K562 (cell line): ENCODE measurements around the gene ANKS3. TPM values are rescaled to one million over a fixed set of nuclear protein-coding genes. Genes with fewer than 3 reads are reported as not detected.

Source experiments
- ATAC-seq: fragments of 200-7000 bp; cut with Tn5 transposase; 3 replicates; pipeline ENCODE4 v1.9.1; 2020; ENCODE audit warnings: moderate library complexity
- BruUV-seq: library from RNA; stranded (reverse); fragments of 400-500 nt; replicated peaks from 2 replicates; lab custom pipeline; 2021; lab: Mats Ljungman, UMichigan
- CTCF ChIA-PET: fragments of 300-600 bp; formaldehyde crosslinking; extraction: SDS; loops from one replicate; lab custom pipeline; 2021; ENCODE audit warnings: low intra/inter-chr PET ratio; lab: Yijun Ruan, JAX
- POLR2A ChIA-PET: fragments of 300-600, 350-650 bp; sonication (Branson Sonifier 250); formaldehyde crosslinking; extraction: SDS; loops from one replicate; lab custom pipeline; 2021; ENCODE audit warnings: antibody characterized with exemption, inconsistent platforms; lab: Yijun Ruan, JAX
- DNase-seq, 4 experiments: peaks; one replicate each; pipeline versions ENCODE4 v3.0.0 to v3.0.0-alpha.2; 2011 to 2018; ENCODE audit warnings: low spot score in 3 of 4, mixed read lengths in 3 of 4; ENCODE audit errors: extremely low read depth in 1 of 4
- FAIRE-seq: peaks from 2 replicates; lab custom pipeline; 2011; peaks lifted over from hg19 to GRCh38; lab: Jason Lieb, UNC
- H2AFZ ChIP-seq: 2 replicates; pipeline ENCODE4 v1.6.0; 2011; ENCODE audit warnings: low read depth, low read length, control low read depth, inconsistent platforms
- H3K27ac ChIP-seq: fragments of 200-600 bp; 3 replicates; pipeline ENCODE4 v1.8.0; 2011; ENCODE audit warnings: low read depth, mild to moderate bottlenecking, control low read depth, inconsistent platforms, low read length, moderate library complexity, mixed read lengths; ENCODE audit errors: extremely low read depth
- H3K27me3 ChIP-seq, 2 experiments: fragments of 300-600 bp in 1 of 2; 2 replicates in 1 of 2; 3 replicates in 1 of 2; pipeline versions ENCODE4 v1.6.0 to v1.8.0; 2011; ENCODE audit warnings: inconsistent platforms in 2 of 2, low read length in 2 of 2, mild to moderate bottlenecking in 1 of 2, mixed read lengths in 1 of 2, moderate library complexity in 1 of 2; ENCODE audit not compliant: control insufficient read depth in 2 of 2, insufficient read depth in 2 of 2
- H3K36me3 ChIP-seq: fragments of 300-600 bp; 3 replicates; pipeline ENCODE4 v1.8.0; 2011; ENCODE audit warnings: mild to moderate bottlenecking, low read length, inconsistent platforms; ENCODE audit not compliant: control insufficient read depth, insufficient read depth
- H3K4me1 ChIP-seq, 2 experiments: fragments of 200-600 bp in 1 of 2; replicated peaks in 1 of 2; 2 replicates in 1 of 2; 3 replicates in 1 of 2; pipeline versions ENCODE4 v1.5.1 to v1.8.0; 2011; ENCODE audit warnings: inconsistent platforms in 2 of 2, low read length in 2 of 2, mild to moderate bottlenecking in 1 of 2, mixed read lengths in 1 of 2, moderate library complexity in 1 of 2; ENCODE audit not compliant: control insufficient read depth in 2 of 2, insufficient read depth in 2 of 2
- H3K4me2 ChIP-seq: 2 replicates; pipeline ENCODE4 v1.6.1; 2011; ENCODE audit warnings: low read length, control low read depth, inconsistent platforms, mixed read lengths; ENCODE audit not compliant: insufficient read depth
- H3K4me3 ChIP-seq: fragments of 200-600 bp; sonication (generic), shearing (Covaris generic); 2 replicates; pipeline ENCODE4 v1.5.1; 2016; ENCODE audit warnings: control low read depth, inconsistent platforms
- H3K79me2 ChIP-seq: fragments of 200-600 bp; 3 replicates; pipeline ENCODE4 v1.8.0; 2011; ENCODE audit warnings: low read length, inconsistent platforms; ENCODE audit not compliant: control insufficient read depth, insufficient read depth
- H3K9ac ChIP-seq, 2 experiments: 2 replicates each; pipeline versions ENCODE4 v1.6.0 to v1.6.1; 2011; ENCODE audit warnings: low read depth in 2 of 2, low read length in 2 of 2, control low read depth in 1 of 2, inconsistent platforms in 1 of 2, mild to moderate bottlenecking in 1 of 2, mixed read lengths in 1 of 2; ENCODE audit not compliant: insufficient read depth in 1 of 2
- H3K9me1 ChIP-seq: one replicate; pipeline ENCODE4 v1.6.0; 2011; ENCODE audit warnings: inconsistent platforms, mild to moderate bottlenecking, low read length, moderate library complexity; ENCODE audit not compliant: control insufficient read depth, insufficient read depth
- H3K9me3 ChIP-seq: replicated peaks from 2 replicates; pipeline ENCODE4 v1.5.1; 2011; ENCODE audit warnings: low read depth, low read length, inconsistent platforms; ENCODE audit not compliant: control insufficient read depth, insufficient read depth
- H4K20me1 ChIP-seq: replicated peaks from 2 replicates; pipeline ENCODE4 v1.6.1; 2011; ENCODE audit warnings: low read length, inconsistent platforms, mixed read lengths; ENCODE audit not compliant: control insufficient read depth, insufficient read depth
- CBFA2T2 ChIP-seq: fragments of 450-650 bp; conservative IDR thresholded peaks from 2 replicates; pipeline ENCODE4 v1.6.1; 2017; ENCODE audit warnings: mild to moderate bottlenecking
- FOXK2 ChIP-seq, 2 experiments: fragments of 450-650 bp; IDR thresholded peaks in 1 of 2; conservative IDR thresholded peaks in 1 of 2; 2 replicates each; pipeline ENCODE4 v1.6.1; 2016; ENCODE audit warnings: low read depth in 2 of 2, mild to moderate bottlenecking in 1 of 2
- HDAC8 ChIP-seq: fragments of 450-650 bp; IDR thresholded peaks from 2 replicates; pipeline ENCODE4 v1.6.1; 2016; ENCODE audit warnings: mild to moderate bottlenecking, missing genetic modification characterization, moderate library complexity, missing compliant biosample characterization
- L3MBTL2 ChIP-seq: fragments of 450-650 bp; IDR thresholded peaks from 2 replicates; pipeline ENCODE4 v1.6.1; 2016; ENCODE audit warnings: mild to moderate bottlenecking, moderate library complexity
- MAFF ChIP-seq: IDR thresholded peaks from 2 replicates; pipeline ENCODE4 v1.6.1; 2012; ENCODE audit warnings: low read length, improper control_type of control experiment
- NCOA1 ChIP-seq: fragments of 450-650 bp; IDR thresholded peaks from 2 replicates; pipeline ENCODE4 v1.6.1; 2016; ENCODE audit warnings: low read depth
- NFATC3 ChIP-seq: fragments of 450-650 bp; IDR thresholded peaks from 2 replicates; pipeline ENCODE4 v1.6.1; 2017; ENCODE audit warnings: mild to moderate bottlenecking
- RBFOX2 ChIP-seq: fragments of 200-400 bp; formaldehyde crosslinking; IDR thresholded peaks from 2 replicates; pipeline ENCODE4 v1.6.1; 2017; ENCODE audit warnings: low read depth, mild to moderate bottlenecking, low read length, moderate library complexity
- RBM25 ChIP-seq: fragments of 200-400 bp; formaldehyde crosslinking; IDR thresholded peaks from 2 replicates; pipeline ENCODE4 v1.6.1; 2018; ENCODE audit warnings: low read length, low read depth, moderate library complexity; ENCODE audit not compliant: severe bottlenecking
- TAF7 ChIP-seq: fragments of 450-650 bp; IDR thresholded peaks from 2 replicates; pipeline ENCODE4 v1.6.1; 2016; ENCODE audit warnings: missing genetic modification characterization, missing compliant biosample characterization
- TAF9B ChIP-seq: fragments of 450-650 bp; IDR thresholded peaks from 2 replicates; pipeline ENCODE4 v1.6.1; 2018; ENCODE audit warnings: mild to moderate bottlenecking; ENCODE audit not compliant: partially characterized antibody
- ZC3H8 ChIP-seq: fragments of 450-650 bp; IDR thresholded peaks from 2 replicates; pipeline ENCODE4 v1.6.1; 2017
- ZNF311 ChIP-seq: fragments of 250-450 bp; sonication (Bioruptor Pico); IDR thresholded peaks from 2 replicates; pipeline ENCODE4 v1.4.0; 2020; ENCODE audit warnings: mild to moderate bottlenecking, moderate library complexity
- ZNF584 ChIP-seq: fragments of 200-800 bp; sonication (Bioruptor generic); IDR thresholded peaks from 2 replicates; pipeline ENCODE4 v1.6.1; 2016; ENCODE audit warnings: low read depth, mild to moderate bottlenecking, missing genetic modification characterization, missing compliant biosample characterization
- whole genome bisulfite sequencing: fragments of 100-300 bp; shearing (Covaris generic); methylation state at CpG from one replicate; pipeline ENCODE4 v1.1.6; 2016; ENCODE audit warnings: low coverage, mixed read lengths; ENCODE audit not compliant: insufficient coverage; ENCODE audit errors: missing lambda C conversion rate; 5-methylcytosine and 5-hydroxymethylcytosine counted together
- in situ Hi-C: fragments of 300-500 bp; cut with MboI; formaldehyde crosslinking; loops from 4 replicates; pipeline ENCODE4 v1.15.0; 2018; ENCODE audit warnings: inconsistent platforms, mixed read lengths
- intact Hi-C: fragments of 100-400 bp; cut with micrococcal nuclease; formaldehyde crosslinking; loops from 2 replicates; pipeline ENCODE4 v1.14.2; 2022
- polyA plus RNA-seq, 8 experiments: library from polyadenylated mRNA; depleted of rRNA in 4 of 8; stranded (reverse) in 5 of 8; unstranded in 3 of 8; fragments of >200 nt; fragmentation: Nextera tagmentation in 2 of 8; fragmentation: Illumina TruSeq in 1 of 8; extraction: Ambion mirVana in 2 of 8; extraction: Trizol in 1 of 8; gene quantifications; 2 replicates each; pipeline versions ENCODE4 v1.2.1 to v1.2.3, GENCODE V29; 2011 to 2014; ENCODE audit warnings: inconsistent platforms in 1 of 8, missing spikeins in 1 of 8
- total RNA-seq, 7 experiments: library from RNA; depleted of rRNA in 6 of 7; stranded (reverse); fragments of >200 nt in 6 of 7; fragmentation: Illumina TruSeq in 2 of 7; extraction: Trizol in 2 of 7; gene quantifications; 2 replicates each; pipeline versions ENCODE4 v1.2.1 to v1.2.3, GENCODE V29; 2011 to 2021; ENCODE audit warnings: low replicate concordance in 1 of 7
- TF ChIP-seq, protein P1 (sequence below): fragments of 450-650 bp; IDR thresholded peaks from 2 replicates; pipeline ENCODE4 v1.7.0; 2016; ENCODE audit warnings: borderline replicate concordance

ANKS3 gene
- total and polyA plus RNA-seq, 9 of the 15 experiments (the other 6 are each of a cell fraction or from before 2014, with no cell fraction given), result 0.43 to 25.7 (median 14.8) TPM

DNA sequence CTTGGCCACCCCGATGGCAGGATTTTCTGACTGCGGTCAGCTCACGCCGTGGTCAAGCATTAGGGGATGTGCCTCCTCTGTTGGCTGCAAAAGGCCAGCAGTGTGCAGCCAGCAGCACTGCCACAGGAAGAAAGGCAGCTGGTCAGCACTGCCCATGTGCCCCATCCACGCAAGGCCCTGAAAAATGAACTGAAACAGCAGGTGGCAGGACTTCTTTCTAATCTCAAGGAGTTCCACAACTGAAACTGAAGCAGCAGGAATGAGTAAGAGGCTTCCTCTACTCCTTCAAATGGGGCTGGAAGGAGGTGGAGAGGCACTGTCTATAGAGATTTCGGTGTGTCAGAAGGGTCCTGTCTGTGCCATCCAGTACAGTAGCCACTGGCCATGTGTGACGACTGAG is 29.7 kb upstream of the ANKS3 start:
- intact Hi-C loops, result no loop called here
- Histone ChIP-seq H3K9me1 (no peaks in the 10 kb centered on the region), H3K4me2 (no peak overlapping the region), H3K4me3 (no peak overlapping the region), H2AFZ (no peak overlapping the region), H3K4me1 (peaks cover 14 to 44% of the 10 kb centered on the region in 2 experiments), H4K20me1 (no peaks in the 10 kb centered on the region), H3K36me3 (peaks cover 57% of the 10 kb centered on the region; the same call in 2 of the 3 replicates)
- no TSS peak for BruUV-seq
- WGBS, result 93% methylated on average over 7 of the region's 7 CpGs
- FAIRE-seq, result no peak
- POLR2A ChIA-PET, result no interaction called here
- TF ChIP-seq FOXK2 (conservative IDR thresholded peaks at IDR 0.05 in 1 of 2, IDR thresholded peaks at IDR 0.05 in 1 of 2; ENCODE audit: low read depth in 2 of 2) (no peak), RBM25 (no peak), HDAC8 (no peak), L3MBTL2 (no peak), TAF9B (no peak), CBFA2T2 (no peak), RBFOX2 (no peak), TAF7 (tag) (no peak), ZC3H8 (no peak), ZNF311 (CRISPR knock-in tag) (no peak), ZNF584 (CRISPR knock-in tag) (no peak), NFATC3 (no peak), NCOA1 (no peak), MAFF (no peak)
- TF ChIP-seq, protein P1, sequence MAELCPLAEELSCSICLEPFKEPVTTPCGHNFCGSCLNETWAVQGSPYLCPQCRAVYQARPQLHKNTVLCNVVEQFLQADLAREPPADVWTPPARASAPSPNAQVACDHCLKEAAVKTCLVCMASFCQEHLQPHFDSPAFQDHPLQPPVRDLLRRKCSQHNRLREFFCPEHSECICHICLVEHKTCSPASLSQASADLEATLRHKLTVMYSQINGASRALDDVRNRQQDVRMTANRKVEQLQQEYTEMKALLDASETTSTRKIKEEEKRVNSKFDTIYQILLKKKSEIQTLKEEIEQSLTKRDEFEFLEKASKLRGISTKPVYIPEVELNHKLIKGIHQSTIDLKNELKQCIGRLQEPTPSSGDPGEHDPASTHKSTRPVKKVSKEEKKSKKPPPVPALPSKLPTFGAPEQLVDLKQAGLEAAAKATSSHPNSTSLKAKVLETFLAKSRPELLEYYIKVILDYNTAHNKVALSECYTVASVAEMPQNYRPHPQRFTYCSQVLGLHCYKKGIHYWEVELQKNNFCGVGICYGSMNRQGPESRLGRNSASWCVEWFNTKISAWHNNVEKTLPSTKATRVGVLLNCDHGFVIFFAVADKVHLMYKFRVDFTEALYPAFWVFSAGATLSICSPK, result no peak
- TF ChIP-seq, all 486 proteins: peak for 0
- CTCF ChIA-PET, result interaction anchor here (0.7 kb wide), 1 partner anchor 193 kb away, joined by 3 read pairs; no protein-coding TSS in a partner anchor
- H3K9ac ChIP-seq, result peak overlapping the region in 1 of 2 experiments; percentile 55; a peak in 1 of 4 replicates
- in situ Hi-C loops, result no loop called here
- H3K9me3 ChIP-seq, result no peaks in the 10 kb centered on the region
- H3K27ac ChIP-seq, result no peak overlapping the region
- DNase-seq (no peak), ATAC-seq (no peak)
- H3K27me3 ChIP-seq, result no peaks in the 10 kb centered on the region
- H3K79me2 ChIP-seq, result peaks cover 21% of the 10 kb centered on the region
